Ishikawa (cell line): ENCODE data around the gene COL12A1.

Source experiments
- CEBPB ChIP-seq: IDR thresholded peaks from 2 replicates; pipeline ENCODE4 v1.6.1; 2012
- CREB1 ChIP-seq: IDR thresholded peaks from 2 replicates; pipeline ENCODE4 v1.6.1; 2012; ENCODE audit warnings: low read depth
- NFIC ChIP-seq: IDR thresholded peaks from 2 replicates; pipeline ENCODE4 v1.6.1; 2012
- RAD21 ChIP-seq: IDR thresholded peaks from 2 replicates; pipeline ENCODE4 v1.6.1; 2012; ENCODE audit warnings: low read depth
- REST ChIP-seq: IDR thresholded peaks from 2 replicates; pipeline ENCODE4 v1.6.1; 2012; ENCODE audit warnings: low read depth, mild to moderate bottlenecking
- TCF12 ChIP-seq: IDR thresholded peaks from 2 replicates; pipeline ENCODE4 v1.6.1; 2012; ENCODE audit warnings: low read depth
- YY1 ChIP-seq: IDR thresholded peaks from 2 replicates; pipeline ENCODE4 v1.6.1; 2012; ENCODE audit warnings: low read depth
- ZBTB7A ChIP-seq: IDR thresholded peaks from 2 replicates; pipeline ENCODE4 v1.6.1; 2012; ENCODE audit warnings: low read depth
- TF ChIP-seq, protein P1 (sequence below): IDR thresholded peaks from 2 replicates; pipeline ENCODE4 v1.6.1; 2012

DNA sequence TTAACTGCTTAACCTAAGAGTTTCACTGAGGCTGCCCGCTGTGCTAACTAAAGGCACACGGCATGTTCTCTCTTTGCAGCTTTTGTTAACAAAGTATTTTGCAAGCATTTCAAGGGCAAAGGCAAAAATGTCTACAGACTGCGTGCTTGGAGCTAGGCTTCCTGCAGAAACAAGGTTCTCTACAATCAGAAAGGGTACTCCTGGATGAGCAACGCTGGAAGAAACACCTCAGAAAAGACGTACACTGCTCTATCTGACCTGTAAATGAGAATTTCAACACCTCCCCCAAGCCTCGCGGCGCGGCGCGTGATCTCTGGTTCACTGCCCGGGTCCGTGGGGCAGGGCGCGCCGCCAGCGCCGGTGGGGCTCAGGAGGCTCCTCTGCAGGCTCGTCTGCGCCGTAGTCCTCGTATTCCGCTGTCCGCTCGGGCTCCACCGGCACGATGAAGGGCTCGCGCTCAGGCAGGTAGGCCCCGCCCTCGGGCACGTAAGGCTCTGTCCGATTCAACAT lies 120.9 kb downstream of the COL12A1 start:
- TF ChIP-seq YY1 (no peak), REST (no peak), TCF12 (no peak), ZBTB7A (no peak), RAD21 (no peak), CREB1 (no peak), NFIC (no peak), CEBPB (no peak)
- TF ChIP-seq, protein P1, sequence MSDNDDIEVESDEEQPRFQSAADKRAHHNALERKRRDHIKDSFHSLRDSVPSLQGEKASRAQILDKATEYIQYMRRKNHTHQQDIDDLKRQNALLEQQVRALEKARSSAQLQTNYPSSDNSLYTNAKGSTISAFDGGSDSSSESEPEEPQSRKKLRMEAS, result no peak
